GM13977 (cell line): Measurements from ENCODE around the gene PHF19.

Experiments used
- DNase-seq: peaks from one replicate; pipeline ENCODE4 v3.0.0; 2012; ENCODE audit warnings: low spot score
- CTCF ChIP-seq: IDR thresholded peaks from 2 replicates; pipeline ENCODE4 v1.5.1; 2012; ENCODE audit warnings: mild to moderate bottlenecking, control low read depth; ENCODE audit not compliant: insufficient read depth; ENCODE audit errors: extremely low read depth, missing control alignments
- in situ Hi-C: fragments of 300-500 bp; cut with MboI; formaldehyde crosslinking; loops from one replicate; pipeline ENCODE4 v1.12.0; 2022; ENCODE audit warnings: low sequenced_read_pairs, low pct_unique_long_range_greater_than_20kb, mixed read lengths, inconsistent platforms; ENCODE audit not compliant: unreplicated experiment

The PHF19 gene

GRCh38 chr9:120877276-120878034 lies 467 bp upstream of the PHF19 start:
- in situ Hi-C loops = no loop called here
- DNase-seq = peak; percentile 91

GRCh38 chr9:120875954-120876841 lies 790 bp downstream of the PHF19 start:
- no peak for TF ChIP-seq CTCF
- DNase-seq = peak; percentile 96
- in situ Hi-C loops = no loop called here

More at GRCh38 chr9:120877276-120878034, 467 bp upstream of the PHF19 start:
- peak; percentile 44 for TF ChIP-seq CTCF

GRCh38 chr9:120875643-120875953 lies 1.4 kb downstream of the PHF19 start:
- DNase-seq = no peak
- TF ChIP-seq CTCF = no peak
- in situ Hi-C loops = no loop called here

- no peak for DNase-seq
- TF ChIP-seq CTCF = no peak
- in situ Hi-C loops = no loop called here
Observed at GRCh38 chr9:120875195-120875565, 1.8 kb downstream of the PHF19 start.

GRCh38 chr9:120874226-120875194 lies 2.5 kb downstream of the PHF19 start:
- in situ Hi-C loops = no loop called here
- TF ChIP-seq CTCF = no peak

GRCh38 chr9:120873512-120873911 lies 3.5 kb downstream of the PHF19 start:
- no peak for TF ChIP-seq CTCF
- no peak for DNase-seq
- in situ Hi-C loops = no loop called here

More at GRCh38 chr9:120874226-120875194, 2.5 kb downstream of the PHF19 start:
- DNase-seq = no peak
